SK-N-MC (cell line): ENCODE results near the gene SMCO4.

Source experiments
- EZH2 ChIP-seq: fragments of 200-600 bp; sonication (generic); IDR thresholded peaks from one replicate; pipeline ENCODE4 v1.6.1; 2017; ENCODE audit warnings: antibody characterized with exemption
- FOXP2 ChIP-seq: optimal IDR thresholded peaks from 2 replicates; pipeline ENCODE3; 2011; ENCODE audit warnings: mild to moderate bottlenecking, moderate library complexity; ENCODE audit not compliant: insufficient read depth; ENCODE audit errors: extremely low read length, control extremely low read depth
- POLR2AphosphoS5 ChIP-seq: IDR thresholded peaks from 2 replicates; pipeline ENCODE4 v1.6.1; 2012; ENCODE audit warnings: mild to moderate bottlenecking, low read depth, low read length, borderline replicate concordance

- TF ChIP-seq EZH2 (no peak), POLR2AphosphoS5 (no peak), FOXP2 (no peak)
Measured at GRCh38 chr11:93525601-93526345, 17.4 kb downstream of the SMCO4 start.
